Calu3 (cell line): ENCODE results near the gene HIGD1B. TPM values are rescaled to one million over a fixed set of nuclear protein-coding genes. Genes with fewer than 3 reads are reported as not detected.

Experiments
- Bru-seq: library from RNA; stranded (reverse); fragments of 400-500 nt; gene quantifications from one replicate; lab custom pipeline; 2021; lab: Mats Ljungman, UMichigan
- BruChase-seq, 2 experiments: library from RNA; stranded (reverse); fragments of 400-500 nt; gene quantifications; one replicate each; lab custom pipeline; 2021; lab: Mats Ljungman, UMichigan
- BruUV-seq: library from RNA; stranded (reverse); fragments of 400-500 nt; replicated peaks from 2 replicates; lab custom pipeline; 2021; lab: Mats Ljungman, UMichigan
- CTCF ChIA-PET: fragments of 300-600 bp; sonication (Branson Sonifier 250); formaldehyde crosslinking; loops from one replicate; lab custom pipeline; 2022; ENCODE audit warnings: antibody characterized with exemption; lab: Charles Lee
- DNase-seq: peaks from one replicate; pipeline ENCODE4 v3.0.0; 2022
- H3K27ac Mint-ChIP-seq: one replicate; pipeline ENCODE4 v1.8.0; 2022; ENCODE audit warnings: mixed read lengths; ENCODE audit not compliant: unreplicated experiment
- H3K27me3 Mint-ChIP-seq: one replicate; pipeline ENCODE4 v1.8.0; 2022; ENCODE audit warnings: mixed read lengths; ENCODE audit not compliant: unreplicated experiment
- H3K36me3 Mint-ChIP-seq: one replicate; pipeline ENCODE4 v1.8.0; 2022; ENCODE audit warnings: mild to moderate bottlenecking, moderate library complexity, mixed read lengths; ENCODE audit not compliant: insufficient read depth, unreplicated experiment
- H3K4me1 Mint-ChIP-seq: one replicate; pipeline ENCODE4 v1.8.0; 2022; ENCODE audit warnings: mild to moderate bottlenecking, low read depth, mixed read lengths; ENCODE audit not compliant: unreplicated experiment
- H3K4me3 Mint-ChIP-seq: one replicate; pipeline ENCODE4 v1.8.0; 2022; ENCODE audit warnings: mild to moderate bottlenecking, low read depth, moderate library complexity, mixed read lengths; ENCODE audit not compliant: unreplicated experiment
- H3K9me3 Mint-ChIP-seq: one replicate; pipeline ENCODE4 v1.8.0; 2022; ENCODE audit warnings: low read depth, mixed read lengths; ENCODE audit not compliant: unreplicated experiment
- CTCF ChIP-seq: fragments of 200-600 bp; IDR thresholded peaks from one replicate; pipeline ENCODE4 v1.8.0; 2022; ENCODE audit warnings: antibody characterized with exemption; ENCODE audit not compliant: unreplicated experiment
- intact Hi-C: fragments of 100-400 bp; cut with micrococcal nuclease; formaldehyde crosslinking; loops from one replicate; pipeline ENCODE4 v1.10.0; 2022; ENCODE audit not compliant: unreplicated experiment
- long read RNA-seq: library from polyadenylated mRNA; stranded (forward); transcript quantifications from one replicate; pipeline ENCODE4 v2.0.0, GENCODE V29; 2022
- total RNA-seq: library from RNA; stranded (reverse); gene quantifications from 2 replicates; pipeline ENCODE4 v1.2.3, GENCODE V29; 2022

Gene HIGD1B
- not detected in 2 replicates for total RNA-seq
- not detected for Bru-seq, nascent RNA
- BruChase-seq, experiment 1, labeled RNA remaining after a 6-hour chase = not detected
- percentile 8 among the genes with signal in this experiment for BruChase-seq, experiment 2, labeled RNA remaining after a 2-hour chase
- long read RNA-seq, partial matches to known transcripts = 0 of 5 reads
- long read RNA-seq, other reads (novel, unspliced or antisense) = 5 of 5 reads

- CTCF ChIA-PET = interaction anchor here (0.7 to 1.0 kb wide), 2 partner anchors 17 to 68 kb away, joined by 3 read pairs; no protein-coding TSS in a partner anchor
- Mint-ChIP-seq H3K27me3 (no peaks in the 10 kb centered on the region), H3K4me3 (no peak within 1 kb of the TSS), H3K4me1 (no peaks in the 10 kb centered on the region), H3K9me3 (no peaks in the 10 kb centered on the region), H3K27ac (no peak within 1 kb of the TSS), H3K36me3 (peaks cover 56% of the 10 kb centered on the region)
- no peak for DNase-seq
- TF ChIP-seq CTCF = no peak
- intact Hi-C loops = no loop called here
- no TSS peak for BruUV-seq
Measured at GRCh38 chr17:44847586-44847985, at the start of gene HIGD1B. Gene HIGD1B, plus strand, starts transcription at chr17:44847883. Its CDS starts 270 bp downstream, at chr17:44848153.

GRCh38 chr17:44798356-44798755 lies 49.3 kb upstream of the HIGD1B start:
- Mint-ChIP-seq H3K36me3 (peaks cover 57% of the 10 kb centered on the region), H3K27me3 (no peaks in the 10 kb centered on the region), H3K27ac (no peak overlapping the region), H3K9me3 (no peaks in the 10 kb centered on the region), H3K4me3 (no peak overlapping the region), H3K4me1 (peaks cover 22% of the 10 kb centered on the region)
- DNase-seq = no peak
- CTCF ChIA-PET = interaction anchor here (1.2 to 1.4 kb wide), 2 partner anchors 13 to 19 kb away, joined by 3 to 4 read pairs; no protein-coding TSS in a partner anchor
- no TSS peak for BruUV-seq
- TF ChIP-seq CTCF = no peak
- intact Hi-C loops = no loop called here

GRCh38 chr17:44801880-44802279 lies 45.8 kb upstream of the HIGD1B start:
- peaks cover 62% of the 10 kb centered on the region for H3K36me3 Mint-ChIP-seq
- H3K27ac Mint-ChIP-seq = no peak overlapping the region
- no peak for TF ChIP-seq CTCF
- H3K9me3 Mint-ChIP-seq = no peaks in the 10 kb centered on the region
- intact Hi-C loops = no loop called here
- no TSS peak for BruUV-seq
- H3K27me3 Mint-ChIP-seq = no peaks in the 10 kb centered on the region
- H3K4me1 Mint-ChIP-seq = peaks cover 19% of the 10 kb centered on the region
- no peak for DNase-seq
- CTCF ChIA-PET = no interaction called here
- no peak overlapping the region for H3K4me3 Mint-ChIP-seq

- CTCF ChIA-PET = no interaction called here
- Mint-ChIP-seq H3K36me3 (peaks cover 42% of the 10 kb centered on the region), H3K9me3 (no peaks in the 10 kb centered on the region), H3K27ac (no peak overlapping the region), H3K4me1 (peaks cover 39% of the 10 kb centered on the region), H3K4me3 (no peak overlapping the region), H3K27me3 (no peaks in the 10 kb centered on the region)
- no peak for DNase-seq
- BruUV-seq = TSS peak; percentile 9
- intact Hi-C loops = no loop called here
- no peak for TF ChIP-seq CTCF
Measured at GRCh38 chr17:44804302-44805089, 43.2 kb upstream of the HIGD1B start.
